HepG2 (cell line): Measurements from ENCODE around the gene SH2D7. TPM values are rescaled to one million over a fixed set of nuclear protein-coding genes. Genes with fewer than 3 reads are reported as not detected.
A peak's percentile ranks its signal among the peaks of the same experiment; 100 is the strongest.

Experiments
- CCAR2 ChIP-seq: fragments of 200-400 bp; formaldehyde crosslinking; optimal IDR thresholded peaks from 2 replicates; pipeline ENCODE3; 2018; ENCODE audit warnings: low read depth, mild to moderate bottlenecking, low read length, moderate library complexity
- ETV6 ChIP-seq: sonication (generic); formaldehyde crosslinking; conservative IDR thresholded peaks from 2 replicates; pipeline ENCODE4 v1.4.0; 2020; ENCODE audit warnings: missing genetic modification reagents
- HNRNPLL ChIP-seq: fragments of 200-400 bp; formaldehyde crosslinking; IDR thresholded peaks from 2 replicates; pipeline ENCODE4 v1.6.1; 2017; ENCODE audit warnings: mild to moderate bottlenecking, low read depth, low read length; ENCODE audit not compliant: poor library complexity, severe bottlenecking
- NONO ChIP-seq, 2 experiments: fragments of 450-650 bp in 1 of 2; sonication (generic) in 1 of 2; formaldehyde crosslinking in 1 of 2; IDR thresholded peaks in 1 of 2; conservative IDR thresholded peaks in 1 of 2; 2 replicates each; pipeline versions ENCODE4 v1.6.1 to v1.8.0; 2017 to 2022; ENCODE audit warnings: mild to moderate bottlenecking in 1 of 2, missing genetic modification reagents in 1 of 2, moderate library complexity in 1 of 2
- RBAK ChIP-seq: sonication (generic); formaldehyde crosslinking; IDR thresholded peaks from 2 replicates; pipeline ENCODE4 v1.5.1; 2020; ENCODE audit warnings: mild to moderate bottlenecking, missing genetic modification reagents
- TBL1XR1 ChIP-seq: fragments of 150-350 bp; IDR thresholded peaks from 2 replicates; pipeline ENCODE4 v1.6.1; 2014; ENCODE audit warnings: borderline replicate concordance, low read length; ENCODE audit not compliant: partially characterized antibody
- TGIF2 ChIP-seq: IDR thresholded peaks from 2 replicates; pipeline ENCODE4 v1.6.1; 2016; ENCODE audit warnings: control low read depth, missing compliant biosample characterization
- YY1 ChIP-seq: IDR thresholded peaks from 2 replicates; pipeline ENCODE4 v1.6.1; 2011; ENCODE audit warnings: low read length, low read depth, moderate library complexity, mild to moderate bottlenecking; ENCODE audit not compliant: insufficient read depth, insufficient replicate concordance
- ZBTB8A ChIP-seq: sonication (generic); formaldehyde crosslinking; IDR thresholded peaks from 2 replicates; pipeline ENCODE4 v1.4.0; 2020; ENCODE audit warnings: mild to moderate bottlenecking, low read depth, missing genetic modification reagents, borderline replicate concordance
- ZFP82 ChIP-seq: sonication (generic); formaldehyde crosslinking; IDR thresholded peaks from 2 replicates; pipeline ENCODE4 v1.5.1; 2020; ENCODE audit warnings: mild to moderate bottlenecking, missing genetic modification reagents, borderline replicate concordance
- ZNF121 ChIP-seq: sonication (generic); formaldehyde crosslinking; IDR thresholded peaks from 2 replicates; pipeline ENCODE4 v1.5.0; 2020; ENCODE audit warnings: mild to moderate bottlenecking, missing genetic modification reagents
- ZNF619 ChIP-seq: sonication (generic); formaldehyde crosslinking; IDR thresholded peaks from 2 replicates; pipeline ENCODE4 v1.4.0; 2020; ENCODE audit warnings: mild to moderate bottlenecking, missing genetic modification reagents
- polyA plus RNA-seq, 8 experiments: library from polyadenylated mRNA; depleted of rRNA in 3 of 8; stranded (reverse) in 7 of 8; unstranded in 1 of 8; fragments of >200 nt; fragmentation: Illumina TruSeq in 4 of 8; extraction: Trizol in 4 of 8; gene quantifications; 2 replicates each; pipeline versions ENCODE4 v1.2.1 to v1.2.3, GENCODE V29; 2011 to 2016; ENCODE audit warnings: low read depth in 4 of 8, missing spikeins in 1 of 8, mixed read lengths in 1 of 8; ENCODE audit not compliant: insufficient read depth in 1 of 8
- total RNA-seq, 5 experiments: library from RNA; depleted of rRNA; stranded (reverse); fragments of >200 nt; fragmentation: Illumina TruSeq; extraction: Trizol; gene quantifications; 2 replicates each; pipeline ENCODE4 v1.2.3, GENCODE V29; 2016; ENCODE audit warnings: low read depth in 1 of 5
- TF ChIP-seq, protein P1 (sequence below): sonication (generic); formaldehyde crosslinking; IDR thresholded peaks from 2 replicates; pipeline ENCODE4 v1.5.0; 2020; ENCODE audit warnings: missing genetic modification reagents
- TF ChIP-seq, protein P2 (sequence below): sonication (generic); formaldehyde crosslinking; IDR thresholded peaks from 2 replicates; pipeline ENCODE4 v1.5.0; 2020; ENCODE audit warnings: mild to moderate bottlenecking, missing genetic modification reagents, moderate library complexity
- TF ChIP-seq, protein P3 (sequence below): sonication (generic); formaldehyde crosslinking; conservative IDR thresholded peaks from 2 replicates; pipeline ENCODE4 v1.4.0; 2020; ENCODE audit warnings: mild to moderate bottlenecking, missing genetic modification reagents, moderate library complexity
- TF ChIP-seq, protein P4 (sequence below): sonication (generic); formaldehyde crosslinking; IDR thresholded peaks from 2 replicates; pipeline ENCODE4 v1.5.1; 2020; ENCODE audit warnings: mild to moderate bottlenecking, missing genetic modification reagents, borderline replicate concordance

SH2D7 gene
- total and polyA plus RNA-seq, 2 of the 13 experiments (the other 11 are each of a cell fraction or from before 2014, with no cell fraction given): not detected

DNA sequence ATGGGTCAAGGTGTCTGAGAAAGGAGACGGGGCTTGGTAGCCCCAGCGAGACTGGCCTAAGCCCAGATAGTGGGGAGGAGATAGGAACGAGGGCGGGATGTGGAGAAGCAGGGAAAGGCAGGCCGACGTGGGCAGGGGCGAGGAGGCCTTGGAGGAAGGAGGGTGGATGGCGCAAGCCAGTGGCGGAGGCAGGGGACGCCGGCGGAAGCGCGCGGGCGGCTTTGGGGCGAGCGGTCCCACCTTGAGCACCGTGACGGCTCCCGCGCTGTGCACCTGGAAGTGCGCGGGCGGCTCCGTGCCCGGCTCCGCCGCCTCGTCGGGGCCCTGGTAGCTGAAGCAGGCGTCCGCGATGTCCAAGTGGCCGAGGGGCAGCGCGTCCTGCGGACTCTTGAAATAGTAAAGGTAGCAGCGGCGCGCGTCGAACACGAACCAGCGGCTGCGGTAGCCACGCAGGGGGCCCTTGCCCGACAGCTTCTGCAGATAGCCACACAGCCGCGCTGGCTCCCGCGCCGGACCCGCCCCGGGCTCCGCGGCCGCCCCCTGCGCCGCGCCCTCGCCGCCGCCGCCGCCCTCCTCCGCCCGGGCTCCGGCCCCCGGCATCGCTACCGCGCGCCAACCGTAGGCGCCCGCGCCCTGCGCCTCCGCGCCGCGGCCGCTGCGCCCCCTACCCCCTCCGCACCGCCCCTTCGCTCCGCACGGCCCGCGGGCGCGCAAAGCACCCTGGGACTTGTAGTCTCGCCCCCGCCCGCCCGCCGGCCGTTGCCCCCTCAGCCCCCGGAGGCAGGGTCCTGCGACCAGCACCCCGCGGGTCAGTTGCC is 15.1 kb upstream of the SH2D7 start, which contains the start of gene TBC1D2B (continued):
- TF ChIP-seq, protein P1, sequence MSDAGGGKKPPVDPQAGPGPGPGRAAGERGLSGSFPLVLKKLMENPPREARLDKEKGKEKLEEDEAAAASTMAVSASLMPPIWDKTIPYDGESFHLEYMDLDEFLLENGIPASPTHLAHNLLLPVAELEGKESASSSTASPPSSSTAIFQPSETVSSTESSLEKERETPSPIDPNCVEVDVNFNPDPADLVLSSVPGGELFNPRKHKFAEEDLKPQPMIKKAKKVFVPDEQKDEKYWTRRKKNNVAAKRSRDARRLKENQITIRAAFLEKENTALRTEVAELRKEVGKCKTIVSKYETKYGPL (CRISPR knock-in tag): no peak
- TF ChIP-seq TGIF2 (CRISPR knock-in tag) (no peak), ZBTB8A (CRISPR knock-in tag) (no peak), HNRNPLL (peak; percentile 88), TBL1XR1 (no peak), ZNF619 (CRISPR knock-in tag) (no peak), CCAR2 (no peak), RBAK (CRISPR knock-in tag) (no peak), YY1 (peak; percentile 53), NONO (IDR thresholded peaks at IDR 0.05) (no peak), NONO (CRISPR knock-in tag; conservative IDR thresholded peaks at IDR 0.05) (no peak), ZNF121 (no peak), ZFP82 (CRISPR knock-in tag) (no peak), ETV6 (no peak)
- TF ChIP-seq, protein P2, sequence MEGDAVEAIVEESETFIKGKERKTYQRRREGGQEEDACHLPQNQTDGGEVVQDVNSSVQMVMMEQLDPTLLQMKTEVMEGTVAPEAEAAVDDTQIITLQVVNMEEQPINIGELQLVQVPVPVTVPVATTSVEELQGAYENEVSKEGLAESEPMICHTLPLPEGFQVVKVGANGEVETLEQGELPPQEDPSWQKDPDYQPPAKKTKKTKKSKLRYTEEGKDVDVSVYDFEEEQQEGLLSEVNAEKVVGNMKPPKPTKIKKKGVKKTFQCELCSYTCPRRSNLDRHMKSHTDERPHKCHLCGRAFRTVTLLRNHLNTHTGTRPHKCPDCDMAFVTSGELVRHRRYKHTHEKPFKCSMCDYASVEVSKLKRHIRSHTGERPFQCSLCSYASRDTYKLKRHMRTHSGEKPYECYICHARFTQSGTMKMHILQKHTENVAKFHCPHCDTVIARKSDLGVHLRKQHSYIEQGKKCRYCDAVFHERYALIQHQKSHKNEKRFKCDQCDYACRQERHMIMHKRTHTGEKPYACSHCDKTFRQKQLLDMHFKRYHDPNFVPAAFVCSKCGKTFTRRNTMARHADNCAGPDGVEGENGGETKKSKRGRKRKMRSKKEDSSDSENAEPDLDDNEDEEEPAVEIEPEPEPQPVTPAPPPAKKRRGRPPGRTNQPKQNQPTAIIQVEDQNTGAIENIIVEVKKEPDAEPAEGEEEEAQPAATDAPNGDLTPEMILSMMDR (CRISPR knock-in tag): peak; percentile 25; the same call in 1 of the 2 replicates
- TF ChIP-seq, protein P3, sequence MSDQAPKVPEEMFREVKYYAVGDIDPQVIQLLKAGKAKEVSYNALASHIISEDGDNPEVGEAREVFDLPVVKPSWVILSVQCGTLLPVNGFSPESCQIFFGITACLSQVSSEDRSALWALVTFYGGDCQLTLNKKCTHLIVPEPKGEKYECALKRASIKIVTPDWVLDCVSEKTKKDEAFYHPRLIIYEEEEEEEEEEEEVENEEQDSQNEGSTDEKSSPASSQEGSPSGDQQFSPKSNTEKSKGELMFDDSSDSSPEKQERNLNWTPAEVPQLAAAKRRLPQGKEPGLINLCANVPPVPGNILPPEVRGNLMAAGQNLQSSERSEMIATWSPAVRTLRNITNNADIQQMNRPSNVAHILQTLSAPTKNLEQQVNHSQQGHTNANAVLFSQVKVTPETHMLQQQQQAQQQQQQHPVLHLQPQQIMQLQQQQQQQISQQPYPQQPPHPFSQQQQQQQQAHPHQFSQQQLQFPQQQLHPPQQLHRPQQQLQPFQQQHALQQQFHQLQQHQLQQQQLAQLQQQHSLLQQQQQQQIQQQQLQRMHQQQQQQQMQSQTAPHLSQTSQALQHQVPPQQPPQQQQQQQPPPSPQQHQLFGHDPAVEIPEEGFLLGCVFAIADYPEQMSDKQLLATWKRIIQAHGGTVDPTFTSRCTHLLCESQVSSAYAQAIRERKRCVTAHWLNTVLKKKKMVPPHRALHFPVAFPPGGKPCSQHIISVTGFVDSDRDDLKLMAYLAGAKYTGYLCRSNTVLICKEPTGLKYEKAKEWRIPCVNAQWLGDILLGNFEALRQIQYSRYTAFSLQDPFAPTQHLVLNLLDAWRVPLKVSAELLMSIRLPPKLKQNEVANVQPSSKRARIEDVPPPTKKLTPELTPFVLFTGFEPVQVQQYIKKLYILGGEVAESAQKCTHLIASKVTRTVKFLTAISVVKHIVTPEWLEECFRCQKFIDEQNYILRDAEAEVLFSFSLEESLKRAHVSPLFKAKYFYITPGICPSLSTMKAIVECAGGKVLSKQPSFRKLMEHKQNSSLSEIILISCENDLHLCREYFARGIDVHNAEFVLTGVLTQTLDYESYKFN: no peak
- TF ChIP-seq, protein P4, sequence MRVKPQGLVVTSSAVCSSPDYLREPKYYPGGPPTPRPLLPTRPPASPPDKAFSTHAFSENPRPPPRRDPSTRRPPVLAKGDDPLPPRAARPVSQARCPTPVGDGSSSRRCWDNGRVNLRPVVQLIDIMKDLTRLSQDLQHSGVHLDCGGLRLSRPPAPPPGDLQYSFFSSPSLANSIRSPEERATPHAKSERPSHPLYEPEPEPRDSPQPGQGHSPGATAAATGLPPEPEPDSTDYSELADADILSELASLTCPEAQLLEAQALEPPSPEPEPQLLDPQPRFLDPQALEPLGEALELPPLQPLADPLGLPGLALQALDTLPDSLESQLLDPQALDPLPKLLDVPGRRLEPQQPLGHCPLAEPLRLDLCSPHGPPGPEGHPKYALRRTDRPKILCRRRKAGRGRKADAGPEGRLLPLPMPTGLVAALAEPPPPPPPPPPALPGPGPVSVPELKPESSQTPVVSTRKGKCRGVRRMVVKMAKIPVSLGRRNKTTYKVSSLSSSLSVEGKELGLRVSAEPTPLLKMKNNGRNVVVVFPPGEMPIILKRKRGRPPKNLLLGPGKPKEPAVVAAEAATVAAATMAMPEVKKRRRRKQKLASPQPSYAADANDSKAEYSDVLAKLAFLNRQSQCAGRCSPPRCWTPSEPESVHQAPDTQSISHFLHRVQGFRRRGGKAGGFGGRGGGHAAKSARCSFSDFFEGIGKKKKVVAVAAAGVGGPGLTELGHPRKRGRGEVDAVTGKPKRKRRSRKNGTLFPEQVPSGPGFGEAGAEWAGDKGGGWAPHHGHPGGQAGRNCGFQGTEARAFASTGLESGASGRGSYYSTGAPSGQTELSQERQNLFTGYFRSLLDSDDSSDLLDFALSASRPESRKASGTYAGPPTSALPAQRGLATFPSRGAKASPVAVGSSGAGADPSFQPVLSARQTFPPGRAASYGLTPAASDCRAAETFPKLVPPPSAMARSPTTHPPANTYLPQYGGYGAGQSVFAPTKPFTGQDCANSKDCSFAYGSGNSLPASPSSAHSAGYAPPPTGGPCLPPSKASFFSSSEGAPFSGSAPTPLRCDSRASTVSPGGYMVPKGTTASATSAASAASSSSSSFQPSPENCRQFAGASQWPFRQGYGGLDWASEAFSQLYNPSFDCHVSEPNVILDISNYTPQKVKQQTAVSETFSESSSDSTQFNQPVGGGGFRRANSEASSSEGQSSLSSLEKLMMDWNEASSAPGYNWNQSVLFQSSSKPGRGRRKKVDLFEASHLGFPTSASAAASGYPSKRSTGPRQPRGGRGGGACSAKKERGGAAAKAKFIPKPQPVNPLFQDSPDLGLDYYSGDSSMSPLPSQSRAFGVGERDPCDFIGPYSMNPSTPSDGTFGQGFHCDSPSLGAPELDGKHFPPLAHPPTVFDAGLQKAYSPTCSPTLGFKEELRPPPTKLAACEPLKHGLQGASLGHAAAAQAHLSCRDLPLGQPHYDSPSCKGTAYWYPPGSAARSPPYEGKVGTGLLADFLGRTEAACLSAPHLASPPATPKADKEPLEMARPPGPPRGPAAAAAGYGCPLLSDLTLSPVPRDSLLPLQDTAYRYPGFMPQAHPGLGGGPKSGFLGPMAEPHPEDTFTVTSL (CRISPR knock-in tag): no peak
